H1 (cell line): Measurements from ENCODE around the gene RALGAPA2.

Experiments
- CHD2 ChIP-seq: IDR thresholded peaks from 2 replicates; pipeline ENCODE4 v1.6.1; 2012; ENCODE audit warnings: low read length, improper control_type of control experiment
- CTCF ChIP-seq, 3 experiments: IDR thresholded peaks; 1 replicate in 2 of 3; 2 replicates in 1 of 3; pipeline versions ENCODE4 v1.5.1 to v1.6.1; 2011; ENCODE audit warnings: low read length in 3 of 3, mild to moderate bottlenecking in 3 of 3, inconsistent platforms in 2 of 3, low read depth in 1 of 3, moderate library complexity in 1 of 3; ENCODE audit not compliant: insufficient read depth in 1 of 3; ENCODE audit errors: control extremely low read depth in 1 of 3
- EZH2 ChIP-seq: fragments of 200-600 bp; sonication (generic); IDR thresholded peaks from 2 replicates; pipeline ENCODE4 v1.7.1; 2012; ENCODE audit warnings: low read depth, mild to moderate bottlenecking, moderate library complexity, low read length, inconsistent platforms; ENCODE audit not compliant: severe bottlenecking
- HDAC6 ChIP-seq: IDR thresholded peaks from one replicate; pipeline ENCODE4 v1.7.1; 2012; ENCODE audit warnings: low read depth, mild to moderate bottlenecking, inconsistent platforms, low read length, moderate library complexity
- JUN ChIP-seq: IDR thresholded peaks from 2 replicates; pipeline ENCODE4 v1.6.1; 2011; ENCODE audit warnings: low read depth, mild to moderate bottlenecking, improper control_type of control experiment, low read length
- KDM1A ChIP-seq: fragments of 200-600, 300-600 bp; sonication (generic); IDR thresholded peaks from 2 replicates; pipeline ENCODE4 v1.7.1; 2016; ENCODE audit warnings: mild to moderate bottlenecking, low read length, borderline replicate concordance
- POLR2A ChIP-seq, 2 experiments: IDR thresholded peaks; 1 replicate in 1 of 2; 2 replicates in 1 of 2; pipeline ENCODE4 v1.6.1; 2011; ENCODE audit warnings: low read depth in 2 of 2, low read length in 2 of 2, mild to moderate bottlenecking in 2 of 2; ENCODE audit errors: control extremely low read depth in 1 of 2
- POLR2AphosphoS5 ChIP-seq: IDR thresholded peaks from 2 replicates; pipeline ENCODE4 v1.6.1; 2011; ENCODE audit warnings: low read depth, low read length
- SIN3A ChIP-seq, 2 experiments: IDR thresholded peaks in 1 of 2; conservative IDR thresholded peaks in 1 of 2; 2 replicates each; pipeline ENCODE4 v1.6.1; 2011 to 2012; ENCODE audit warnings: low read length in 2 of 2, improper control_type of control experiment in 1 of 2, low read depth in 1 of 2, mild to moderate bottlenecking in 1 of 2
- YY1 ChIP-seq: IDR thresholded peaks from 2 replicates; pipeline ENCODE4 v1.6.1; 2011; ENCODE audit warnings: low read depth, mild to moderate bottlenecking, low read length
- TF ChIP-seq, protein P1 (sequence below): IDR thresholded peaks from 2 replicates; pipeline ENCODE4 v1.6.1; 2012; ENCODE audit warnings: inconsistent platforms

GRCh38 chr20:20665606-20666332 is 46.7 kb downstream of the RALGAPA2 start:
- TF ChIP-seq CTCF (IDR thresholded peaks at IDR 0.05; ENCODE audit: control extremely low read depth in 1 of 3, insufficient read depth in 1 of 3, low read depth in 1 of 3, low read length in 3 of 3) (no peak), POLR2AphosphoS5 (no peak), CHD2 (no peak), EZH2 (no peak), POLR2A (IDR thresholded peaks at IDR 0.05; ENCODE audit: control extremely low read depth in 1 of 2, low read depth in 2 of 2, low read length in 2 of 2) (no peak), SIN3A (conservative IDR thresholded peaks at IDR 0.05 in 1 of 2, IDR thresholded peaks at IDR 0.05 in 1 of 2; ENCODE audit: low read depth in 1 of 2, low read length in 2 of 2) (no peak), KDM1A (no peak), YY1 (no peak), HDAC6 (no peak), JUN (no peak)
- TF ChIP-seq, protein P1, sequence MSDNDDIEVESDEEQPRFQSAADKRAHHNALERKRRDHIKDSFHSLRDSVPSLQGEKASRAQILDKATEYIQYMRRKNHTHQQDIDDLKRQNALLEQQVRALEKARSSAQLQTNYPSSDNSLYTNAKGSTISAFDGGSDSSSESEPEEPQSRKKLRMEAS = no peak
